ENCODE data around the gene TM4SF1.

Gene TM4SF1

DNA sequence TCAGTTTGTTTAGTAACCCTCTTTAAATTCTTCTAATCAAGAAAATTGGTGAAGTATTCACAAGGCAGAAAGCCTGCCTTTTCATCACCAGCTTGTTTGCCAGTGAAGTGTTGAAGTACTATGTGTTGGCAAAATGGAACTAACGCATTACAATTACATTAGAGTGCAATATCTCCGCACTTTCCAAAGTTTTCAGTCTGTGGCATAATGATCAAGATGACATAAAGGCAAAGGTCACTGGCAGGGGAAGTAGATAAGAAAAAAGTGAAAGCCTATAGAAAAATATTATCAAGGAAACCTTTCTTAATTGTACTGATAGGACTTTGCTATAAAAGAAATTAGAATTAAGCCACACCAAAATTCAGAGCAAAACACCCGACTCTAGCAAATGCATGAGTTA is 25.0 kb upstream of the TM4SF1 start:
- no peaks in the 10 kb centered on the region for H3K4me1 Mint-ChIP-seq (ENCODE audit: low read depth)
- DNase-seq (ENCODE audit: low spot score), result no peak
- H3K36me3 Mint-ChIP-seq (ENCODE audit: low read depth), result no peaks in the 10 kb centered on the region
- H3K4me3 Mint-ChIP-seq, result no peak overlapping the region
- no peak overlapping the region for H3K27ac Mint-ChIP-seq
- H3K9me3 Mint-ChIP-seq, result no peaks in the 10 kb centered on the region
- H3K27me3 Mint-ChIP-seq (ENCODE audit: low read depth), result peaks cover 10% of the 10 kb centered on the region

DNA sequence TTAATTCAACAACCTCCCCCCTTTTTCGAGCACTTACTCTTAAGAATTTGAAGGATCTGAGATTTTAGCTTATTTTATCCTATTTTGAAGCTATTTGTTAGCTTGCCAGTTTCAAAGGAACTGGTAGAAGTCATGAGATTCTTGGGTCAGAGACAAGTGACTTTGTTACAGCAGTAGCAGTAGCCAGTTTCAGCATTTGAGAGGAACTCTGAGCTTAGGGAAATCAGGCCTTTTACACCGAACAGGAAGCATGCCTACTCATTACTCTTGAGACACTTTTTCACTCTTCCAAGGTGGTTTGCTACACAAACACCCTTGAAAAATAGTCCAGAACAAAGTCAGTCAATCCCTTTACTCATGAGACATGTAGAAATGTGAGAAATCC is 24.5 kb upstream of the TM4SF1 start:
- peaks cover 12% of the 10 kb centered on the region for H3K27me3 Mint-ChIP-seq (ENCODE audit: low read depth)
- H3K36me3 Mint-ChIP-seq (ENCODE audit: low read depth), result no peaks in the 10 kb centered on the region
- H3K9me3 Mint-ChIP-seq, result no peaks in the 10 kb centered on the region
- no peak overlapping the region for H3K27ac Mint-ChIP-seq
- no peak overlapping the region for H3K4me3 Mint-ChIP-seq
- H3K4me1 Mint-ChIP-seq (ENCODE audit: low read depth), result no peaks in the 10 kb centered on the region
- DNase-seq (ENCODE audit: low spot score), result no peak

DNA sequence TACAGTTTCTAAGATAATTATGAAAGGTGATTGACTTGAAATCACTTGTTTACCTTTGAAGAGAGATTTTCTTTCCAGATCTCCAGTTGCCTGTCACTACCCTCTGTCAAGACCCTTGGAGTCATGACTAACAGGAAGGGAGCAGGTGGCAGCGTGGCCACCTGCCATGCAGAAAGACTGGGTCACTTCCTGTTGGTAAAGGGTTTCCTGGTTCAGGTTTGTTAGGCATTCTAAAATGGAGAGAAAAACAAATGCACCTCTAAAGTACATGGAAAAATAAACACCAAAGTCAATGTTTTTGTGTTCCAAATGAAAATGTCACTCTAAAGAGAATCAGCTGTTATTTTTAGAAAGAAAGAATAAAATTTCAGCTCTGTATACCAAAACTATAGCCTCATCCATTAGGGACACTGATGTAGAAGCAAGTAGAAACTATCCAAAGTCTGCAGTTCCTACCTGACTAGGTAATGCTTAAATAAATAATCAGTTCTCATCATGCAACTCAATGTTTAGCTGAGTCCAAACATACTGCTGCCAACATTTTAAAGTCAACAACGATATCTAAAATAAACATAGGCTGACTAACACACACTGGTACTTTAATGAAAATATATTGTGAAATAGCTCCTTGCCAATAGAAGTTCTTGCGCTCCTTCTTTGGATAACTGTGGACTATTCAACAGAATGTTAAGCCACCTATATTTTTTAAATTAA is 23.9 kb upstream of the TM4SF1 start:
- Mint-ChIP-seq H3K27me3 (ENCODE audit: low read depth) (peaks cover 12% of the 10 kb centered on the region), H3K4me3 (no peak overlapping the region)

DNA sequence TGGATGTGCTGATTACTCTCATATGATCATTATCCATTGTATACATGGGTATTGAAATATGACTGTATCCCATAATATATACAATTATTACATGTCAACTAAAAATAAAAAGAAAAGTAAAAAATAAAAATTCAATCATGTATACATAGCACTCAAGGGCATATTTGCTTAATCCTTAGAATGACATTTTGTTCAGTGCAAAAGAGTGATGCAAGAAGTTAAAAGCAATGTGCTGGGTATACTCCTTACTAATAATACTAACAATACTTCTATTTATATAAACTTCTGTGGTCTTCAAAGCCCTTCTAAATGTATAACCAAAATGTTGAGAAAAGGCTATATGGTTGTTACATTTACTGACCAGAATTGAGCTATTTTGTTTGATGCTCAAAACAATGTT is 23.2 kb upstream of the TM4SF1 start:
- Mint-ChIP-seq H3K9me3 (no peaks in the 10 kb centered on the region), H3K27me3 (ENCODE audit: low read depth) (peaks cover 12% of the 10 kb centered on the region), H3K4me3 (no peak overlapping the region), H3K4me1 (ENCODE audit: low read depth) (no peaks in the 10 kb centered on the region), H3K36me3 (ENCODE audit: low read depth) (no peaks in the 10 kb centered on the region), H3K27ac (no peak overlapping the region)
- no peak for DNase-seq (ENCODE audit: low spot score)

More for the DNA sequence above, 23.9 kb upstream of the TM4SF1 start:
- Mint-ChIP-seq H3K4me1 (ENCODE audit: low read depth) (no peaks in the 10 kb centered on the region), H3K9me3 (no peaks in the 10 kb centered on the region), H3K27ac (no peak overlapping the region), H3K36me3 (ENCODE audit: low read depth) (no peaks in the 10 kb centered on the region)
- no peak for DNase-seq (ENCODE audit: low spot score)

DNA sequence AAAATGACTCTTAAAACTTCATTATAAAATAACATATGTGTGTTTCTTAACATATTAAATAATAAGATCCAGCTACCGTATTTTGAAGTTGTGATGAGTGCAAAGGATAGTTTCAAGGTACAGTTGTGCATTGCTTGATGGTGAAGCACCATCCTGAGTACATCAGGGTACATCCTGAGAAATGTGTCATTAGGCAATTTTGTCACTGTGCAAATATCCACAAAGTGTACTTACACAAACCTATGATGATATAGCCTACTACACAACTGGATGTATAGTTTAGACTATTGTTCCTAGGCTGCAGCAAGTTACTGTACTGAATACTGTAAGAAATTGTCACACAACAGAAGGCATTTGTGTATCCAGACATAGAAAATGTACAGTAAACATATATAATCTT is 20.8 kb upstream of the TM4SF1 start:
- DNase-seq (ENCODE audit: low spot score), result no peak
- Mint-ChIP-seq H3K4me1 (ENCODE audit: low read depth) (peaks cover 2% of the 10 kb centered on the region), H3K27me3 (ENCODE audit: low read depth) (peaks cover 12% of the 10 kb centered on the region), H3K27ac (no peak overlapping the region), H3K4me3 (no peak overlapping the region), H3K9me3 (no peaks in the 10 kb centered on the region), H3K36me3 (ENCODE audit: low read depth) (no peaks in the 10 kb centered on the region)

DNA sequence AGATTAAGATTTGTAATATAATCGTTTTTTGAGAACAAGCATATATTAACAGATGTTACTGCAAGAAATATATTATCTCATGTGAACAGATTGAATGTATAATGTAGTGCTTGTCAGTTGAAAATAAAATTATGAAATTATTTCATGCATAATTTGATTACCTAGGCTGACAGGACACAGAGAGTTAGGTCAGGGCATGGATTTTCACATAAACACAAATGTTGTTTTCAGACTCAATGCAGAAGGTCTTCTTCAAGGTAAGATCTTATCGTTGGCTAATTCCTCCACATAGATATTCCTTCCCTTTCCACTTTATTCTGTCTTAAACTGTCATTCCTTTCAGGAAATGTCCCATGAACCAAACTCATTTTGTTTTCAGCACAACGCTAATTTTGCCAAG is 20.1 kb upstream of the TM4SF1 start:
- Mint-ChIP-seq H3K27ac (no peak overlapping the region), H3K27me3 (ENCODE audit: low read depth) (peaks cover 14% of the 10 kb centered on the region), H3K36me3 (ENCODE audit: low read depth) (no peaks in the 10 kb centered on the region), H3K9me3 (no peaks in the 10 kb centered on the region), H3K4me3 (no peak overlapping the region), H3K4me1 (ENCODE audit: low read depth) (peaks cover 3% of the 10 kb centered on the region)
- DNase-seq (ENCODE audit: low spot score), result no peak

DNA sequence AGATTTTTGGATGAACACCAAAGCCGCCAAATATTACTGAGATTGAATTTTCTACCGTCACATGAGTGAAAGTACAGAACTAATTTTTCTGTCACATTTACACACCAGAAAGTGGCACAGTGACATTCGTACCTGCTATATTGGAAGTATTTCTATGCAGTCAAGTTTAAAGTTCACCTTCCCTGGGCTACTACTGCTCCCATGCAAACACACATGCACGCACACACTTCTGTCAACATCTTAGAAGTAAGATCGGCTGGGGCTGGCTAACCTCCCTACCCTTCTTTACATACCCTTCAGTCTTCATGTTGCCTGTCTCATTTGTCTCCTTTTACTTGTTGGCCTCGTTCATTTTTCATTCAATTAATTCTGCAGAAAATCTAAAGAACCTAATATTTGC is 19.0 kb upstream of the TM4SF1 start:
- no peak for DNase-seq (ENCODE audit: low spot score)
- Mint-ChIP-seq H3K27ac (no peak overlapping the region), H3K9me3 (no peaks in the 10 kb centered on the region), H3K36me3 (ENCODE audit: low read depth) (no peaks in the 10 kb centered on the region), H3K27me3 (ENCODE audit: low read depth) (peaks cover 9% of the 10 kb centered on the region), H3K4me3 (no peak overlapping the region), H3K4me1 (ENCODE audit: low read depth) (peaks cover 3% of the 10 kb centered on the region)

DNA sequence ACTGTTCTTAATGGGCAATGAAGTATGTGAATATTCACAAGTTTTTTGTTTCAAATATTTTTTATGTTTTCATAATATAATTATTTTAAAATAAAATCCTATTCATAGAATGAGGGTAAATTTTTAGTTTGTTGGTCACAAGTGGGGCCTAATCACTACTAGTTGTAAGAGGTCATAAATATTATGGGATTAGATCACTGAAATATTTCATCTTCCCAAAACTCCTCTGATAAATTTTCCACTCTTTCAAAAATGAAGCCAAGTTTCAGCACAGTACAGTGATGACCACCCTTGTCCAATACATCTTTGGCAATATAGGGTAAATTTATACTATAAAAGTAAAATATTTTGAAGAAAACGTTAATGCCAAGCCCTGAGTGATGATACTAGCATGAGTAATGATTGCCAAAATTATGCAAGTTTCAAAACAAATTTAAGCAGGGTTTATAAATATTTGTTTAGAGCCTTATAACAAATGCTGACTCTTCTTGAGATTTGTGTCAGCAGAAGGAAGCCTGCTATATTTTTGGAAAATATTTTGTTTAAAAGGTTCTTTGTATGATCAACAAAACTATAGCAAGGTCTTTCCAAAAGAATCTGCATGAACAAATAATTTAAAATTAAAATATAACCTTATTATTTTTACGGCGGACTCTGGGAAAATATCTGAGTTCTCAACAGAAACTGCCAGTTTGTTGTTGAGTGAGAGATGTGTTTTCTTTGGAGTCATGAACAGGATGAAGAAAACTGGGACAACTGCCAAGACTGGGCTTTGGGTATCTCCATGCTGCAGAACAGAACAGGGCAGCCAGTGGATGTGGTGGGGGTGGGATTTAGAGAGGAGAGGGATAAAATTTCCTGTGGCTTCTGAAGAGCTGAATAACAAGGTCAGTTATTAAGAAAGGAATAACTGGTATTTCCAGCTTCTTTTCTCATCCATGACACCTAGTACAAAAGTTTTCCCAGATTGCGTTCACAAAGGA is 17.9 kb upstream of the TM4SF1 start:
- no peak overlapping the region for H3K4me3 Mint-ChIP-seq
- H3K4me1 Mint-ChIP-seq (ENCODE audit: low read depth), result peaks cover 3% of the 10 kb centered on the region
- H3K9me3 Mint-ChIP-seq, result no peaks in the 10 kb centered on the region
- peaks cover 9% of the 10 kb centered on the region for H3K27me3 Mint-ChIP-seq (ENCODE audit: low read depth)
- no peak for DNase-seq (ENCODE audit: low spot score)
- no peak overlapping the region for H3K27ac Mint-ChIP-seq
- no peaks in the 10 kb centered on the region for H3K36me3 Mint-ChIP-seq (ENCODE audit: low read depth)

DNA sequence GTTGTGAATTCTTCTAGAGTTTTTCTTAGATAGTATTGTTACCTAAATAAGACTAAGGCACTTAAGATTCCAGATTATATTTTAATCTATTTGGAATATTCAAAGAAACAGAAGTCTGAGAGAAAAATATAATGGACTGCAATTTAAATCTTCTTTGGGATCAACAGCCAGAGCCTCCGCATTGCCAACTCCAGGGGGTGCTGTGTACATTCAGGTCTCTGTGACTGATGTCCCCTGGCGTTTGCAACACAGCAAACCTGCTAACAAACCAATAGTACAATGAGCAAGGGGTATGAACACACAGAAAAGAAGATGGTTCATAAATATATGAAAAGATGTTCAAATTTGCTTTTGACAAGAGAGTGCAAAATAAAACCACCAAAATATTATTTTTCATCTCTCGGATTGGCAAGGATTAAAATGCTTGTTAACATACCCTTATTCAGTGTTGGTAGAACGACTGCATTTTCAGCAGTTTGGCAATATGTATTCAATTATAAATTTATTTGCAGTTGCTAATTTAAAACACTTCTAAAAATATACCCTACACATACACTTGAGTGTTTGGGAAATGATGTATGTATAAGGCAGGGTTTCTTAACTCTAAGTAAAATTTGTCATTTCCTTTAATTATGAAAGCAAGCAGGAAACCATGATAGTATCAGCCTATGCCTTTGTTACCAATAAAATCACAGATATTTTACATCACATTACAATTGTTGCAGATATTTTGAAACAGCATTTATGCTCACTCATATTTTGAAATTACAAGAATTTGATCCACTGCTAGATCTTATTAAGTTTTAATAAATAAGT is 16.1 kb upstream of the TM4SF1 start:
- Mint-ChIP-seq H3K4me1 (ENCODE audit: low read depth) (peaks cover 3% of the 10 kb centered on the region), H3K4me3 (no peak overlapping the region), H3K27ac (no peak overlapping the region), H3K27me3 (ENCODE audit: low read depth) (peaks cover 5% of the 10 kb centered on the region), H3K36me3 (ENCODE audit: low read depth) (no peaks in the 10 kb centered on the region), H3K9me3 (no peaks in the 10 kb centered on the region)
- no peak for DNase-seq (ENCODE audit: low spot score)

DNA sequence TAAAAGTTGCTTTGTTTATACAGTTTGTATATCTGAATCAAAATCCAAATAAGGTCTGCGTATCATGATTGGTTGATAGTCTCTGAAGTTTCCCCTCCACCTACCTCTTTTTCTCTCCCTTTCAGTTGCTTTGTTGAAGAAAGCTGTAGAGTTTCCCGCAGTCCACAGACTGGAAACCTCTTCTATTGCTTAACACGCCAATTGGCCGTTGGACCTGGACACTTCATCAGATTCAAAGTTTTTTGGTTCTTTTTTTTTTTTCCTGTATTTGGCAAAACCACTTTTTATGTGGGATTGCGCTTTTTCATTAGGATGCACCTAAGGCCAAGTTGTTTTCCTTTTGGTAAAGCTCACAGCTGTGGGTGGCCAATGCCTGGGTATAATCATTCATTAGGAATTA is 14.5 kb upstream of the TM4SF1 start:
- Mint-ChIP-seq H3K4me1 (ENCODE audit: low read depth) (peaks cover 3% of the 10 kb centered on the region), H3K36me3 (ENCODE audit: low read depth) (no peaks in the 10 kb centered on the region), H3K4me3 (no peak overlapping the region), H3K27me3 (ENCODE audit: low read depth) (peaks cover 3% of the 10 kb centered on the region), H3K27ac (no peak overlapping the region), H3K9me3 (no peaks in the 10 kb centered on the region)
- no peak for DNase-seq (ENCODE audit: low spot score)

DNA sequence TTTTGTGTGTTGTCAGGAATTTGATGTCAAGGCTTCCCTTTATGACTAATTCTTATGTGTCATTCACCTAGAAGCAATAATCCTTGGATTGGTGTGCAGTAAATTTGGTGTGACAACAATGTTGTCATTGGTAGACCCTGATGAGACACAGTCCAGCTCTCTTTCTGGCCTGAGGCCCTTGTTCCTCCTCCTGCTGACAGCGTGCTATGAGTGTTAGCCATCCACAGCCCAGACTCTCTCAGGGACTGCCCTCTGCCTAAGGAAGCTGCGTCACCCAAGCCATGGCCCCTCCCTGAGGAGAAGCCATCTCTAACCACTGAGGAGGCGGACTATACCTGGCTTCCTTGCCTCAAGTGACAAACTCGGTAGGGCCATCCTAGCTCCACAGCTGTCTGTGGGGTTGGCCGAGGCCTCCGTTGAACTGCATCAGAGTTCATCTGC is 13.3 kb upstream of the TM4SF1 start:
- no peak for DNase-seq (ENCODE audit: low spot score)
- Mint-ChIP-seq H3K4me3 (no peak overlapping the region), H3K4me1 (ENCODE audit: low read depth) (peaks cover 3% of the 10 kb centered on the region), H3K27me3 (ENCODE audit: low read depth) (peaks cover 3% of the 10 kb centered on the region), H3K36me3 (ENCODE audit: low read depth) (no peaks in the 10 kb centered on the region), H3K27ac (no peak overlapping the region), H3K9me3 (no peaks in the 10 kb centered on the region)

DNA sequence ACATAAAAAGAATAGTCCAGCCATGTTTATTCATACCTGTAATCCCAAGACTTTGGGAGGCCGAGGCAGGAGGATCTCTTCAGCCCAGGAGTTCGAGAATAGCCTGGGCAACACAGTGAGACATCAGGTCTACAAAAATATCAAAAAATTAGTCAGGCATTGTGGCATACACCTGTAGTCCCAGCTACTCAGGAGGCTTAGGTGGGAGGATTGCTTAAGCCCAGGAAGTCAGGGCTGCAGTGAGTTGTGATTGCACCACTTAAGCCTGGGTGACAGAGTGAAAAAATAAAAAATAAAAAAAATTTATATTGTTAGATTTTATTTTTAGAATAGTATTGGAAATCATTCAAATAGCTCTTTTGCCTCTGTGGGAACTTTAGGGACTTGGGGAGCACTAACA is 12.8 kb upstream of the TM4SF1 start:
- Mint-ChIP-seq H3K4me1 (ENCODE audit: low read depth) (peaks cover 3% of the 10 kb centered on the region), H3K4me3 (no peak overlapping the region), H3K36me3 (ENCODE audit: low read depth) (no peaks in the 10 kb centered on the region), H3K27me3 (ENCODE audit: low read depth) (peaks cover 3% of the 10 kb centered on the region), H3K9me3 (no peaks in the 10 kb centered on the region), H3K27ac (no peak overlapping the region)
- no peak for DNase-seq (ENCODE audit: low spot score)

DNA sequence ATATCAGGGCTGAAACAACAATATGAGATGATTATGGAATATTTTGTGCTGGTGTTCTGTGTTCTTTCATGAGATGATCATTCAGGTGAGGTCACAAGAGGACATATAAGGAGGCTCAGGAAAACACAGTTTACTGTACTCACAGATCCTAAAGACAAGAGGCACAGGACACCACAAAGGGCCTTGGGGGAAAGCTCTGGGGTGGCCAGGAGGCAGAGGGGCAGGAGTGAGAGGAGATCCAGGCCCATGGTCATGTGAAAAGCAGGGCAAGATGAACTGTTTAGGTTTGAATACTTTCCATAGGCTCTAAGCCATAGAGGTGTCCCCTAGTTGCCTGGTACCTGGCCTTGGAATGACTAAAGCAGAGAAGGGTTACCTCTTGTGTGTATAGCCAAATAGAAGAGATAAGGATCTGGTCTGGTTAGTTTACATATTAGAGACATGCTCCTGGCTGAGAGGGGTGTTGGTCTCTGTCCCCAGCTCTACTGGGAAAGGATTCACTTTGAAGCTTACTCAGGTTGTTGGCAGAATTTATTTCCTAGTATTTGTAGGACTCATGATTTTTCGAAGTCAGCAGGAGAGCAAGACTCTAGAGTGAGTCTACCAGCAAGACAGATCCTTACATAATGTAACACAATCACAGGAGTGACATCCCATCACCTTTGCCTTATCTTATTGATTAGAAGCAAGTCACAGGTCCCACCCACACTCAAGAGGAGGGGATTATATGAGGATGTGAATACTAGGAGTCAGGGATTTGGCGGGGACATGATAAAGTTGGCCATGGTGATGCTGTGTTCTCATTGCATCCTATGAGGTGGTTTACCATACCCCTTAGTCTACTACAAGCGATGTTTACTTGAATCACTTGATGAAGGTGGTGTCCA is 11.3 kb upstream of the TM4SF1 start:
- DNase-seq (ENCODE audit: low spot score), result no peak
- H3K36me3 Mint-ChIP-seq (ENCODE audit: low read depth), result no peaks in the 10 kb centered on the region
- no peak overlapping the region for H3K27ac Mint-ChIP-seq
- H3K27me3 Mint-ChIP-seq (ENCODE audit: low read depth), result peaks cover 3% of the 10 kb centered on the region
- no peaks in the 10 kb centered on the region for H3K9me3 Mint-ChIP-seq
- no peak overlapping the region for H3K4me3 Mint-ChIP-seq
- H3K4me1 Mint-ChIP-seq (ENCODE audit: low read depth), result peaks cover 3% of the 10 kb centered on the region

Measured in T-helper 2 cell treated with Interferon-gamma antibody and Interleukin-4, amounts not matched to agents 5 μg/mL and 100 μg/mL, for 36 hours (primary cell).